GM12892 (cell line): ENCODE data around the gene TADA2B.

Source experiments
- POLR2A ChIP-seq: IDR thresholded peaks from 2 replicates; pipeline ENCODE4 v1.6.1; 2011; ENCODE audit warnings: low read depth, low read length, control low read depth
- POLR2AphosphoS5 ChIP-seq: IDR thresholded peaks from 2 replicates; pipeline ENCODE4 v1.6.1; 2011; ENCODE audit warnings: low read depth, low read length, control low read depth

GRCh38 chr4:7045553-7045952 is 2.4 kb downstream of the TADA2B start:
- TF ChIP-seq POLR2AphosphoS5 = no peak
- no peak for TF ChIP-seq POLR2A
